Measurements from ENCODE around the gene PRELID2. TPM values are rescaled to one million over a fixed set of nuclear protein-coding genes. Genes with fewer than 3 reads are reported as not detected.

PRELID2 gene
- total RNA-seq, 4 donors from 2014 or later: 13.6 to 19.8 (median 17.3) TPM

- TF ChIP-seq, protein P1, sequence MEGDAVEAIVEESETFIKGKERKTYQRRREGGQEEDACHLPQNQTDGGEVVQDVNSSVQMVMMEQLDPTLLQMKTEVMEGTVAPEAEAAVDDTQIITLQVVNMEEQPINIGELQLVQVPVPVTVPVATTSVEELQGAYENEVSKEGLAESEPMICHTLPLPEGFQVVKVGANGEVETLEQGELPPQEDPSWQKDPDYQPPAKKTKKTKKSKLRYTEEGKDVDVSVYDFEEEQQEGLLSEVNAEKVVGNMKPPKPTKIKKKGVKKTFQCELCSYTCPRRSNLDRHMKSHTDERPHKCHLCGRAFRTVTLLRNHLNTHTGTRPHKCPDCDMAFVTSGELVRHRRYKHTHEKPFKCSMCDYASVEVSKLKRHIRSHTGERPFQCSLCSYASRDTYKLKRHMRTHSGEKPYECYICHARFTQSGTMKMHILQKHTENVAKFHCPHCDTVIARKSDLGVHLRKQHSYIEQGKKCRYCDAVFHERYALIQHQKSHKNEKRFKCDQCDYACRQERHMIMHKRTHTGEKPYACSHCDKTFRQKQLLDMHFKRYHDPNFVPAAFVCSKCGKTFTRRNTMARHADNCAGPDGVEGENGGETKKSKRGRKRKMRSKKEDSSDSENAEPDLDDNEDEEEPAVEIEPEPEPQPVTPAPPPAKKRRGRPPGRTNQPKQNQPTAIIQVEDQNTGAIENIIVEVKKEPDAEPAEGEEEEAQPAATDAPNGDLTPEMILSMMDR (IDR thresholded peaks at IDR 0.05): no peak
- TF ChIP-seq POLR2AphosphoS5 (IDR thresholded peaks at IDR 0.05) (no peak), EP300 (IDR thresholded peaks at IDR 0.05) (no peak), POLR2A (IDR thresholded peaks at IDR 0.05) (no peak)
- WGBS, 2 donors (ENCODE audit: low coverage in 1 of 2): 84 to 96% methylated on average over 2 of the region's 2 CpGs
- Histone ChIP-seq H3K4me3 (no peak overlapping the region), H3K36me3 (no peaks in the 10 kb centered on the region), H3K9me3 (no peaks in the 10 kb centered on the region), H3K27ac (no peak overlapping the region), H3K4me1 (peaks cover 0 to 8% (median 0%) of the 10 kb centered on the region in 3 donors), H3K27me3 (no peaks in the 10 kb centered on the region)
- no peak for ATAC-seq
These were observed 122.9 kb downstream of the PRELID2 start for GRCh38 chr5:145712245-145712644.

DNA sequence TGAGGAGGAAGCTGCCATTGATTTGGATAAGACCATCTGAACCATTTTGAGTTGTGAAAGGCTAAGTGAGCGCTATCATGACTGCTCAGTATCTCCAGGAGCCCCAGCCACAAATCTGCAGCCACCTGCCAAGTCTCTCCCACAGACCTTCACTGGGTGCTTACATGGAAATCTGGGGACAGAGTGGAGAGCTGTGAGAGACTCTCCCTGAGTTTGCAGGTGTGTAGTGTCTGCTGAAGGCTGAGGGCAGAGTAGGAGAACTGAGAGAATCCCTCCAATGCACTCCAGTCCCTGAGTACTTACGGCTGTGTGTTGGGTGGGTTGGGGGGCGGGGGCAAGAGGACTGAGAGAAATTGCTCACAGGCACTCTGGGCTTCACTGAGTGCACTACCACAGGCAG is 123.7 kb downstream of the PRELID2 start:
- Histone ChIP-seq H3K9me3 (no peaks in the 10 kb centered on the region), H3K27ac (no peak overlapping the region), H3K4me3 (no peak overlapping the region), H3K27me3 (no peaks in the 10 kb centered on the region), H3K36me3 (no peaks in the 10 kb centered on the region), H3K4me1 (peaks cover 0 to 8% (median 0%) of the 10 kb centered on the region in 3 donors)
- TF ChIP-seq, protein P1 (IDR thresholded peaks at IDR 0.05): no peak
- TF ChIP-seq POLR2A (IDR thresholded peaks at IDR 0.05) (no peak), EP300 (IDR thresholded peaks at IDR 0.05) (no peak), POLR2AphosphoS5 (IDR thresholded peaks at IDR 0.05) (no peak)
- WGBS, 2 donors (ENCODE audit: low coverage in 1 of 2): 100% methylated on average over 1 of the region's 3 CpGs; no CpG with 5 or more reads in 1 of the 2 donors
- no peak for ATAC-seq

Other genes starting within 250 kb of the PRELID2 start
- not detected for gene GRXCR2, start 37.7 kb upstream of the PRELID2 start, total RNA-seq
- 1 to 10 TPM in 3 of 4 donors, under 1 TPM in 1; 0.27 to 5.2 (median 1.0) TPM for gene SH3RF2, start 101.2 kb upstream of the PRELID2 start, total RNA-seq

Data from gastroesophageal sphincter (tissue), 4 donors.